ENCODE results near the gene LRRC71.

GRCh38 chr1:156903328-156904091, 16.9 kb upstream of the LRRC71 start:
- TF ChIP-seq, protein P1, sequence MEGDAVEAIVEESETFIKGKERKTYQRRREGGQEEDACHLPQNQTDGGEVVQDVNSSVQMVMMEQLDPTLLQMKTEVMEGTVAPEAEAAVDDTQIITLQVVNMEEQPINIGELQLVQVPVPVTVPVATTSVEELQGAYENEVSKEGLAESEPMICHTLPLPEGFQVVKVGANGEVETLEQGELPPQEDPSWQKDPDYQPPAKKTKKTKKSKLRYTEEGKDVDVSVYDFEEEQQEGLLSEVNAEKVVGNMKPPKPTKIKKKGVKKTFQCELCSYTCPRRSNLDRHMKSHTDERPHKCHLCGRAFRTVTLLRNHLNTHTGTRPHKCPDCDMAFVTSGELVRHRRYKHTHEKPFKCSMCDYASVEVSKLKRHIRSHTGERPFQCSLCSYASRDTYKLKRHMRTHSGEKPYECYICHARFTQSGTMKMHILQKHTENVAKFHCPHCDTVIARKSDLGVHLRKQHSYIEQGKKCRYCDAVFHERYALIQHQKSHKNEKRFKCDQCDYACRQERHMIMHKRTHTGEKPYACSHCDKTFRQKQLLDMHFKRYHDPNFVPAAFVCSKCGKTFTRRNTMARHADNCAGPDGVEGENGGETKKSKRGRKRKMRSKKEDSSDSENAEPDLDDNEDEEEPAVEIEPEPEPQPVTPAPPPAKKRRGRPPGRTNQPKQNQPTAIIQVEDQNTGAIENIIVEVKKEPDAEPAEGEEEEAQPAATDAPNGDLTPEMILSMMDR (IDR thresholded peaks at IDR 0.05; ENCODE audit: low read depth, low read length) = no peak
- TF ChIP-seq POLR2A (IDR thresholded peaks at IDR 0.05; ENCODE audit: extremely low read depth, insufficient read length) (no peak), MAX (IDR thresholded peaks at IDR 0.05; ENCODE audit: low read depth, low read length) (no peak), MYC (IDR thresholded peaks at IDR 0.05; ENCODE audit: low read depth, low read length) (no peak)
